SH-SY5Y (cell line): Measurements from ENCODE around the gene MCF2L.

ENCODE experiments used
- GATA2 ChIP-seq: IDR thresholded peaks from 2 replicates; pipeline ENCODE4 v1.6.1; 2011; ENCODE audit warnings: mild to moderate bottlenecking, low read depth, low read length
- GATA3 ChIP-seq: IDR thresholded peaks from 2 replicates; pipeline ENCODE4 v1.6.1; 2011; ENCODE audit warnings: low read depth, mild to moderate bottlenecking, low read length, moderate library complexity

- no peak for TF ChIP-seq GATA2
- no peak for TF ChIP-seq GATA3
Measured at GRCh38 chr13:112987682-112988024, 18.6 kb downstream of the MCF2L start.
